ENCODE measurements around the gene DGKI.
A peak's percentile ranks its signal among the peaks of the same experiment; 100 is the strongest.

DGKI gene

DNA sequence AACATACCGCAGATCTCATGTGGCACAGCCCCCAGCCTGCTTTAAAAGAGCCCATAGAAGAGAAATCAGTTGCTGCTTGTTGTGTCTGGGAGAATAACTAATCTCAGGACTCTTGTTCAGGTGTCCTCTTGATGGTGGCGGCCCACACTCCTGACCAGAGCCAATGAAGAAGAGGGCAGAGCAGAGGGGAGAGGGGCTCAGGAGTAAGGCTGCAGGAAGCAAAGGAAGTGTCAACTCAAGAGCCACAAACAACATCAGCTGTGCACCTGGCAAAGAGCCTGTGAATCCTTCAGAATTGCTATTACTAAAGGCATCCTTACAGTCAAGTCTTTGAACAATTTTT, 443.4 kb downstream of the DGKI start:
- TF ChIP-seq, protein P1, sequence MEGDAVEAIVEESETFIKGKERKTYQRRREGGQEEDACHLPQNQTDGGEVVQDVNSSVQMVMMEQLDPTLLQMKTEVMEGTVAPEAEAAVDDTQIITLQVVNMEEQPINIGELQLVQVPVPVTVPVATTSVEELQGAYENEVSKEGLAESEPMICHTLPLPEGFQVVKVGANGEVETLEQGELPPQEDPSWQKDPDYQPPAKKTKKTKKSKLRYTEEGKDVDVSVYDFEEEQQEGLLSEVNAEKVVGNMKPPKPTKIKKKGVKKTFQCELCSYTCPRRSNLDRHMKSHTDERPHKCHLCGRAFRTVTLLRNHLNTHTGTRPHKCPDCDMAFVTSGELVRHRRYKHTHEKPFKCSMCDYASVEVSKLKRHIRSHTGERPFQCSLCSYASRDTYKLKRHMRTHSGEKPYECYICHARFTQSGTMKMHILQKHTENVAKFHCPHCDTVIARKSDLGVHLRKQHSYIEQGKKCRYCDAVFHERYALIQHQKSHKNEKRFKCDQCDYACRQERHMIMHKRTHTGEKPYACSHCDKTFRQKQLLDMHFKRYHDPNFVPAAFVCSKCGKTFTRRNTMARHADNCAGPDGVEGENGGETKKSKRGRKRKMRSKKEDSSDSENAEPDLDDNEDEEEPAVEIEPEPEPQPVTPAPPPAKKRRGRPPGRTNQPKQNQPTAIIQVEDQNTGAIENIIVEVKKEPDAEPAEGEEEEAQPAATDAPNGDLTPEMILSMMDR (conservative IDR thresholded peaks at IDR 0.05; ENCODE audit: low read length), result no peak
- no peak for DNase-seq (ENCODE audit: low read depth)
- H3K4me3 ChIP-seq (ENCODE audit: low read length), result no peak overlapping the region

DNA sequence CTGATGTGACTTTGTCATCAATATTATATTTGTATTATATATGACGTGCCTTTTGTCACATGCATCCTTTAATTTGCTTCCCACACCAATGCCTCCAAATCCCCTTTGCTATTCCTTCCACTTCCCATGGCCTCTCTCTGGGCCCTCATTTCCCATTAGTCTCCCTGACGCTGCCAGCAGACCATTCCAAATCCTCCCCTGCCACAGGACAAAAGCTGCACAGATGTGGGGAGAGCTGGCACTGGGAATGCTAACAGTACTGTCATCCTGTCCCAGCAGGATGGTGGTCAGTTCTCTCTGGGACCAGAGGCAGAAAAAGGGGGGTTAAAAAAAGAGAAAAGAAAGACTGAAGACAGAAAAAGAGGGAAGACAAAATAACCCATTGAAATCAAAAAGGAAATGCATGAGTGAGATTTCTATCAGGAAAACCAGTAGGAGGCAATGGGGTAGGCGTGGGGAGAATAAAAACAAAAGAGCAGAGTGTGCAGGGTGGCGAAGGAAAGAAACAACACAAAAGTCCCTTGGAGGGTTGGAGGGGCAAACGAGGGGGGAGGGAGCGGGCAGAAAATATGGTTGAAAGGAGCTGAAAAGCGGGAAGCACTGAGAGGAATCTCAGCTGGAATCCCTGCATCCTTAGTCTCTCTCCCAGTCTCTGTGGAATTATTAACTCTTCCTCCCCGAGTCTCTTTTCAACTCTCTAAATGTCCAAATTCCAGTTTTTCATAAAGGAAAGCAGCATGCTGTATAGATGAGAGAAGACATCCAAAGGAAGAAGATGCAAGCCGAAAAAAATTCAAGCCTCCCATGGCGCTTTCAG, 444.0 kb downstream of the DGKI start:
- TF ChIP-seq, protein P1 (conservative IDR thresholded peaks at IDR 0.05; ENCODE audit: low read length), result no peak
- no peak overlapping the region for H3K4me3 ChIP-seq (ENCODE audit: low read length)
- DNase-seq (ENCODE audit: low read depth), result no peak

DNA sequence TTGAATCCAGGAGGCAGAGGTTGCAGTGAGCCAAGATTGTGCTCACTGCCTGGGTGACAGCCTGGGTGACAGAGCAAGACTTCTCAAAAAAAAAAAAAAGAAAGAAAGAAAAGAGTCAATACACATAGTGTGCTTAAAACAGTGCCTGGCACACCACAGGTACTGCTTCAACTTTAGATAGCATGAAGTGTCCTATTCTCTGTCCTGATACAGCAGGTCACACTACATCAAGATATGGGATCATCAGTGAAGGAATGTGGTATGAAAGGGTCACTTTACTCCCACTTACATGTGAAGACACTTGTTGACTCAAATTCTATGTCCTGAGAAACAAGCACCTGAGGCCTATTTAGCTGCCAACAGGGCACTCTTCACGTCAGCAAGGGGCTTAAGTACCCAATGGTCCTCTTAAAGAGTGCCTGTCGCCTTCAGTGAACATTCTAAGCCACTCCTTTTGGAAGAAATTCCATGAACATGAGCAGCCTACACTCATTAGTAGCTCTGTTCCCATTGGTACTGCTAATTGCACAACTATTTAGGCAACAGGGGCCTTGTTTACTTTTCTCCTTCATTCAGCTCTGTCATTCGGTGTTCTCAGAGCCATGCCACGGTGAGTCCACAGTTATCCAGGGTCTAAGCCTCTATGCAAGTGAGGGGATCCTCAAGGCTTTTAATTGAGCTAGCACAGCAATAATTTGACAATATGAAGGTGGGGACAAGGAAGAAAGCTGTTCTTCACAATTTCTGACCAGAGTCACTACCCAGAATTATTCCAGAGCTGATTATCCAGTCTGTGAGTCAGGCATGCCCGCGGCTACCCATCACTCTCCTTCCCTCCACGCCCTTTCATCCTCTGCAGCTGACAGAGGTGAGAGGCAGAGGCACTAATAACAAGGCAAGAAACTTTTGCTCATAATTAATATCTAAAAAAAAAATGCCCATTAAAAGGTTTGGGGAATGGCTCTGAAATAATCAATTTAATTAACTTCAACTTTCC, 446.6 kb downstream of the DGKI start:
- DNase-seq (ENCODE audit: low read depth), result peak; percentile 44
- no peak overlapping the region for H3K4me3 ChIP-seq (ENCODE audit: low read length)
- TF ChIP-seq, protein P1 (conservative IDR thresholded peaks at IDR 0.05; ENCODE audit: low read length), result no peak

DNA sequence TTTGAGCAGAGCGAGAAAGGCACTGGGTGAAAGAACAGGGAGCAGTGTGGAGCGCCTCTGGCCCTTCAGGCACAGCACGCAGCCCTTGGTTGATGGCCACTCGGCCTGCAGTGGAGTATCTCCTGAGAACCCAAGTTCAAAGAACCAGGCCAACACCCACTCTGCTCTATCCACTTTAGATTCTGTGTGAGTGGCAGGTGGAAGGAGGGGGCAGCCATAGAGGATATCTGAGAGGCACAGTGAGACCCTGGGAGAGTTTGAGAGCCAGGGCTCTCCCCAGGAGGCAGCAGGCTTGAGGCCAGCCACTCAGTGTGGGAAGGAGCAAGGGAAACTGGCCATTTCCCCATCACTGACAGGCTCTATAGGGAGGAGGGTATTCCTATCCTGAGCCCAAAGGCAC, 450.7 kb downstream of the DGKI start:
- no peak overlapping the region for H3K4me3 ChIP-seq (ENCODE audit: low read length)

DNA sequence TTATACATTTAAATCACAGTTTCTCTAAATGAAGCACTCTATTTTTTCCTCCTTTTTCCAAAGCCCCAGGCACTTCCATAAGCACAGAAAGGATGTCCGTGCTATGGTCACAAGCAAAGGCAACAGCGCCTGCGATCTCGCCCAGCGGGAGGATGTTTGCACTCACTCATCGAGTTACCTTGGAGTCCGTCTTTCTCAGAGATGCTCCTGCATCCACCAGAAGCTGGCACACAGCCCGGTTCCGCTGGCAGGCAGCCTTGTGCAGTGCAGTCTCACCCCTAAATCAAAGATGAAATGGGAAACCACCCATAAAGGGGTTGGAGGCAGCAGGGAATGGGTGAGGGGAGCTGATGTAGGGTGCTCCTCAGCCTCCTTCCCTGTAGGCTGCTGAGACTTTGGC, 451.4 kb downstream of the DGKI start:
- DNase-seq (ENCODE audit: low read depth), result no peak
- TF ChIP-seq, protein P1 (conservative IDR thresholded peaks at IDR 0.05; ENCODE audit: low read length), result no peak
- no peak overlapping the region for H3K4me3 ChIP-seq (ENCODE audit: low read length)

More for the DNA sequence above, 450.7 kb downstream of the DGKI start:
- DNase-seq (ENCODE audit: low read depth), result no peak
- TF ChIP-seq, protein P1 (conservative IDR thresholded peaks at IDR 0.05; ENCODE audit: low read length), result no peak

DNA sequence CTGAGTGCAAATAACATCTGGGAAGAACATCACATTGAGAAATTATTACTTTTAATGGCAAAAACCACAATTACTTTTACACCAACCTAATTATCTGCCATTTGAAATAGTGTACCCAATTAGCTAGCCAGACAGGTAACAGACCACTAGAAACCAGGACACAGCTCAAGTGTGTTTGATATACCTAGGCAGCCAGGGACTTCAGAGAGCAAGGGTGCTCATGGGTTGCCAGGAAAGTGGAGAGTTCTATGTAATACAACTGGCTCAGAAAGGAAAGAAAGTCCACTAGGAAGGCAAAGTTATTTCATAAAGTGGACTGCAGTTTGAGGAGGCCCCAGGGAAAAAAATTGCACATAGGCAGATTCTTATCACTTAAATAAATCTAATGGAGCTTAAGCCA, 453.2 kb downstream of the DGKI start:
- DNase-seq (ENCODE audit: low read depth), result no peak
- no peak overlapping the region for H3K4me3 ChIP-seq (ENCODE audit: low read length)
- TF ChIP-seq, protein P1 (conservative IDR thresholded peaks at IDR 0.05; ENCODE audit: low read length), result no peak
